Nucleus accumbens (tissue), 56 donors: ENCODE data around the gene DDX24.
"Not testable (repeated sequence)": the region's sequence is repeated elsewhere in the genome, so short reads cannot be mapped to it uniquely, and the experiment has no call there.

ENCODE experiments used
- DNase-seq, 56 donors: peaks; one replicate each; lab custom pipeline; 2025; lab: John Stamatoyannopoulos, UW

DDX24 gene

DNA sequence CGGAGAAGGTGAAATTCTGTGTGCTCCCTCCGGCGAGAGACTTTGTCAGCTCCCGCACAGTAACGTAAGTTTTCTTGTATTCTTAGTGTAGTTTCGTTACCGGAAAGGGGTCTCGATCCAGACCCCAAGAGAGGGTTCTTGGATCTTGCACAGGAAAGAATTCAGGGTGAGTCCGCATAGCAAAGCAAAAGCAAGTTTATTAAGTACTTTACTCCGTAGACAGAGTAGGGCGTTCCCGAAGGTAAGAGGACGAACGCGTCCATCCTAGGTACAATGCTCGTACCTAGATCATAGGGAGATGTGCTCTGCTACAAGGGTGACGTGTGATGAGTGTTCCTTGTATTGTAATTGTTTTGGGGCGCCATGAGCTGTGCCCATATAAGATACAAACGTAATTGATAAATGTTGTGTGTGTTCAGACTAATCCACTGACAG is 401 bp upstream of the DDX24 start:
- no peak for DNase-seq

DNA sequence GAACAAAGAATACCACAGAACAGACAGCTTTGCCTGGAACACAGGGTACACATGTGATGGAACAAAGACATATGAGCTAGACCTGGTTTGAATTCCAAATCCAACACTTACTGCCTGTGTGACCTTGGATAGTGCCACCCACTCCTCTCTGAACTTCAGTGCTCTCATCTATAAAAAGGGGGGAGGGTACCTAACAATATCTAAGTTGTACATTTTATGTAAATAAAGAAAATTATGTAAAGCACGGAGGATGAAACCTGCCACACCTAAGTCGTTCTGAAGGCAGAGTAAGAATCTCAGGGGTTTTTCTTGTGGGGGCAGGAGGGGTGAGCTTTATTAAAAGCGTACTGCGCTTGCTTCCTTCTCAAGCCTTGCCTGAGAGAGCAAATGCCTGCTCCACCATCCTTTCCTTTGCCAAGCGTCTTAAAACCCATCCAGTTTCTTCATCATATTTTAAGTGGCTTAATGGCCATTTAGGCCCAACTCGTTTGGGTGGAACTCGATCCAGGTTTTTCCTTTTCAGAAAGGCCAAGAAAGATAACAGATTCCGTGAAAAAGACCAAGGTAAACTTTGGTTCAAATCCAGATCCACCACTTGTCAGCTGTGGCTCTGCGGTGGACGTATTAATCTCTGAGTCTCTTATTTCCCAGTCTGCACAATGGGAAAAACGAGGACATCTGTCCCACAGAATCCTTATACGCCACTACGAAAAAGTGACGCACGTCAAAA is 946 bp downstream of the DDX24 start:
- peak in 1 of 56 donors; percentile 15 for DNase-seq

- DNase-seq, result no peak
Observed at GRCh38 chr14:94077823-94078222, 3.2 kb downstream of the DDX24 start.

DNA sequence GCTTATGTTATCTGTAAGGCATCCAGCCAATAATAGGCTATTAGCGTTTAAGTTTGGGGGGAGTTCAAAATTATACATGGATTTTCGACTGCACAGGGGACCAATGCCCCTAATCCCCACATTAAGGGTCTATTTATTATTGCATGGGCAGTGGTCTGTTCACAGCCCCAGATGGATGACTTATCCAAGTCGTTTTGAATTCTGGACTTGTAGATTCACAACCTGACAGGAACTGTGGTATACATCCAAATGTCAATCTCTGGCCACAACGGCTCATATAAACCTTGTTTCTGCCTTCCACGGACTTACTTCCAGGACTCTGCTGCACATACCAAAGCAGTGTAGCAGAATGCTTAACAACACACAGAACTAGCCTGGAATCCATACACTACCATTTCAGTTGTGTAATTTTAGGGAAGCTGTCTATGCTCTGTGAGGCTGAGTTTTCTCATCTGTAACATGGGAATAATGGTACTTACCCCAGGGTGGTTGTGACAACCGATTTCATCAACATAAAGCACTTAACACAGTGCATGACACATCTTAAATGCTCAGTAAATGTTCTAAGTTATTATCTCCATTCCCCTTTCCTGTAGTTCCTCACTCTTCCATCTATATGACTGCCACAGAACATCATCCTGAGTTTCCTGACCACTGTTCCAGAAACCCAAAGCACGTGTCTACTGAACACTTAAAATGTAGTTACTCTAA is 3.7 kb downstream of the DDX24 start:
- DNase-seq, result no peak

DNA sequence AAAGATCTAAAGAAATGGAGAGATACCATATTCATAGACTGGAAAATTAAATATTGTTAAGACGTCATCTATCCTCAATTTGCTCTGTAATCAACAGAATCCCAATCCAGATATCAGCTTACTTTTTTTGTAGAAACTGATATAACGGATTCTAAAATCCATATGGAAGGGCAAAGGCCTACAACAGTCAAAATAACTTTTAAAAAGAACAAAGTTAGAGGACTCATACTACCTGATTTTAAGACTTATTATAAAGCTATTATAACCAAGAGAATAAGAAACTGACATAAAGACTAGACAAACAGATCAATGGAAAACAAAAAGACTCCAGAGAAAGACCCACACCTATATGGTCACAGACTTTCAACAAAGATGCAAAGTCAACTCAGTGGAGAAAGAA is 6.0 kb downstream of the DDX24 start:
- no peak for DNase-seq

- DNase-seq, result no peak
Observed at GRCh38 chr14:94074534-94074933, 6.5 kb downstream of the DDX24 start.

DNA sequence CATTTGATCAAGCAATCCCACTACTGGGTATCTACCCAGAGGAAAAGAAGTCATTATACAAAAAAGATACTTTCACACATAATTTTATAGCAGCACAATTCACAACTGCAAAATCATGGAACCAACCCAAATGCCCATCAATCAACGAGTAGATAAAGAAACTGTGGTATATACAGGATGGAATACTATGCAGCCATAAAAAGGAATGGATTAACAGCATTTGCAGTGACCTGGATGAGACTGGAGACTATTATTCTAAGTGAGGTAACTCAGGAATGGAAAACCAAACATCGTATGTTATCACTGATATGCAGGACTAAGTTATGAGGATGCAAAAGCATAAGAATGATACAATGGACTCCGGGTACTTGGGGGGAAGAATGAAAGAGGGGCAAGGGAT is 8.9 kb downstream of the DDX24 start:
- DNase-seq, result not testable (repeated sequence)

DNA sequence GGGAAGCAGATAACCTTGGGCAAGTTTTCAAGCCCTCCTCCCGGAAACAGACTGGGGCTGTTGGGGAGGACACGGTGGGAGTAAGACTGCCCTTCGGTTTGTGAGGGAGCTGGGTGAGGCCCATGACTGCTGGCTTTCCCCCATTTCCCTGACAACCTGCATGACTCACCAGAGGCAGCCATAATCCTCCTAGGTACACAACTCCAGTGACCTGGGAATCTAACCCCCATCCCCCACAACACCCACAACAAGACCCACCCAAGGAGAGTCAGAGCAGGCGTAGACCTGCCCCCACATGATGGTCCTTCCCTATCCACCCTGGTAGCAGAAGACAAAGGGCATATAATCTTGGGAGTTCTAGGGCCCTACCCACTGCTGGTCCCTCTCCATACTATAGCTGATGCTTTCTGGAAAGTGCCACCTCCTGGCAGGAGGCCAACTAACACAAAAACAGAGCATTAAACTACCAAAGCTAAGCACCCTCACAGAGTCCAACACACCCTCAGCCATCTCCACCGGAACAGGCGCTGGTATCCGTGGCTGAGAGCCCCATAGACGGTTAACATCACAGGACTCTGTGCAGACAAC is 14.8 kb downstream of the DDX24 start:
- no peak for DNase-seq

- DNase-seq, result no peak
Observed at GRCh38 chr14:94062344-94062940, 18.6 kb downstream of the DDX24 start.

DNA sequence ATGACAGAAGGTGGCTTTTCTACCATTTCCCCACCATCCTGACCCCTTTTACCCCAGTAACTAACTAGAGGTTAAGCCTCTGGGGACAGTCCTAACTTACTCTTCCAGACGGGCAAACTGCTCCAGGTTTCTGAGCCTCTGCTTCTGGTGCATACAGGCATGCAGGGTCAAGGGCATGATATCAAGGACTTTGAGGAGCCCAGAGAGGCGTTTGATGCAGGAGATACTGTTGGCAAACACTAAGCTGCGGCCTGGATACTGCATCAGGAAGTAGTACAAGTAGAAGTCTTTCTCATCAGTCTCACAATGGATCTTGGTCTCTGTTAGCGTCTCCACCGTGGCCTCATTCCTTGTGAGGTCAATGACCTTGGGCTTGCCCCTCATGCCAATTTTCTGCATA is 21.0 kb downstream of the DDX24 start:
- no peak for DNase-seq

DNA sequence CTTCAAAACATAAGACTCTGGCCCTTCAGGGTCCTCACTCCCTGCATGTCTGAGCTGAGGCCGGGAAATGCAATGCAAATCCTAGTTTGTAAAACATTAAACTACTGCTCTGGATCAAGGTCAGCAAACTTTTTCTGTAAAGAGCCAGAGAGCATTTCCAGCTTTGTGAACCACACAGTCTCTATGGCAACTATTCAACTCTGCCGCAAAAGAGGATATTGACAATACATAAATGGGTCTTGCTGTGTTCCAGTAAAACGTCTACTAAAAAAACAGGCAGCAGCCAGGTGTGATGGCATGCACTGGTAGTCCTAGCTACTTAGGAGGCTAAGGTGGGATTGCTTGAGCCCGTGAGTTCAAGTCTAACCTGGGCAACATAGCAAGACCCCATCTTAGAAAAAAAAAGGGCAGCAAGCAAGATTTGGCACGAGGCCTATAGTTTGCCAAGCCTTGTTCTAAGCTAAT is 22.3 kb downstream of the DDX24 start:
- DNase-seq, result no peak

- DNase-seq, result no peak
Observed at GRCh38 chr14:94058128-94058673, 22.8 kb downstream of the DDX24 start.

DNA sequence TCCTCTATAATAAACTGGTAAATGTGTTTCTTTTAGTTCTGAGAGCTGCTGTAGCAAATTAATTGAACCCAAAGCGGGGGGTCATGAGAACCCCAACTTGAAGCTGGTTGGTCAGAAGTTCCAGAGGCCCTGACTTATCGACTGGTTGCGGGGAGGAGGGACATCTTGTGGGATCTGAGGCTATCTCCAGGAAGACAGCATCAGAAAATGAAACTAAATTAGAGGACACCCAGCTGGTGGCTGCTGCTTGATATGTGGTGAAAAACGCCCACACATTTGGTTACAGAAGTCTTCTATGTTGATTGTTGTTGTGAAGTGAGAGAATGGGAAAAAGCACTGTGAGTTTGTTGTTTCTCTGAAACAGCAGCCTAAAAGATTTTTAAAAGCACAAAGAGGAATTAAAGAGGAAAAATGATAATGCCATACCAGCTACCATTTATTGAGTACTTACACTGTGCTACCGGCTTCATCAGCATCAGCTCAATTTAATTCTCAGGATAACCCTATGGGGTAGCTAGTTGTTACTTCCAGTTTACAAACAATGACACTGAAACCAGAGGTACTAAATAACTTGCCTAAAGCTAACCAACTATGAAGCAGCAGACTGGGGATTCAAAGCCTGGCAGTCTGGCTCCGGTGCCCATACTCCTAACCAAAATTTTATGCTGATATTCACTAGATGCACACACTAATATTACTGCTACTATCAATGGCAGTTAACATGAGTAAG is 24.3 kb downstream of the DDX24 start:
- DNase-seq, result no peak

- DNase-seq, result no peak
Observed at GRCh38 chr14:94054936-94055335, 26.1 kb downstream of the DDX24 start.

- DNase-seq, result no peak
Observed at GRCh38 chr14:94054401-94054800, 26.6 kb downstream of the DDX24 start.

DNA sequence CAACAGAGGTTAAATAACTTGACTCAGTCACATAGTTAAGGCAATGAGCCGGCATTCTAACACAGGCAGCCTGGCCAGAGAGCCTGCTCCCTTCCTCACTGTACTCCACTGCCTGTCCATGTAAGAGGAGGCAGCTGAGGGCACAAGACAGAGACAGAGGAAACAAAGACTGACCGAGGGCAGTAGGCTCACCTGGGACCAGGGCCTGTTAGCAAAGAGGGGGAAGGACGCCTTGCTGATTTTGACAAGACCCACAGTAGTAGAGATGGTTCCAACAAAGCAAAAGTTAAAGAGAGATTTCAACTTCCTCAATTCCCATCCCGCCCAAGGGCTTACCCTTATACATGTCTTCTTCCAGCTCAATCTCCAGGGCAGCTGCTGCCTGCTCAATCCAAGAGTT is 28.3 kb downstream of the DDX24 start:
- no peak for DNase-seq

- no peak for DNase-seq
Observed at GRCh38 chr14:94052199-94052598, 28.8 kb downstream of the DDX24 start.

- no peak for DNase-seq
Observed at GRCh38 chr14:94051779-94052178, 29.2 kb downstream of the DDX24 start.

DNA sequence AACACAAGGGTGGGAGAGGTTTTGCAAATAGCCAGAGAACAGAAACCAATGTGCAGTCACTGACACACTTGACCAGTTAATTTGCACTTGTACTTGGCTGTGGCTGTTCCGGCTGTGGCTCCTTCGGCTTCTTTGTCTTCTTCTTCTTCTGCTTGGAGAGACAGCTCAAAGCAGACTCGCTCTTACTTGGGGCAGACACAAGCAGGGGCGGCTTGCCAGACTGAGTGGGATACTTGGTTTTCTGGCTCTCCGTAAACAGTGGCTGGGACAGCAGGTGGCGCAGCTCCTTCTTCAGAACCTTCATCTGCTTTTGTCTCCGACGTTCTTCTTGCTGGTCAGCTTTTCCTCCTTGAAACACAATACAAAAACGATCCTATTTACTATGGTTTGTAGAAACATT is 29.9 kb downstream of the DDX24 start:
- DNase-seq, result peak in 44 of 56 donors; percentile 20 to 89 (median 44)

- peak in 1 of 56 donors; percentile 40 for DNase-seq
Observed at GRCh38 chr14:94050231-94050880, 30.6 kb downstream of the DDX24 start.
